ENCODE measurements around the gene CAMK1D. TPM values are rescaled to one million over a fixed set of nuclear protein-coding genes. Genes with fewer than 3 reads are reported as not detected.
A peak's percentile ranks its signal among the peaks of the same experiment; 100 is the strongest.

Gene CAMK1D
- polyA plus RNA-seq, 1 of the 3 experiments (the other 2 are of a cell fraction) = 4.1 TPM

- CTCF ChIA-PET = interaction anchor here (1.0 to 2.1 kb wide), 4 partner anchors 9 to 437 kb away, joined by 4 to 15 read pairs (median 5); no protein-coding TSS in a partner anchor
- no peak overlapping the region for H3K27ac ChIP-seq (ENCODE audit: low read depth in 2 of 2, low read length in 1 of 2)
- H3K36me3 ChIP-seq (replicated peaks in 1 of 2; ENCODE audit: control insufficient read depth in 1 of 2, insufficient read depth in 2 of 2, low read length in 1 of 2) = no peaks in the 10 kb centered on the region
- H3K9me3 ChIP-seq = no peaks in the 10 kb centered on the region
- no peak overlapping the region for H3K4me3 ChIP-seq (ENCODE audit: low read depth in 2 of 2, low read length in 1 of 2)
- no peak overlapping the region for H2AFZ ChIP-seq (ENCODE audit: low read depth)
- POLR2A ChIA-PET = no interaction called here
- no peak for DNase-seq
- H4K20me1 ChIP-seq (ENCODE audit: insufficient read depth) = no peaks in the 10 kb centered on the region
- H3K4me2 ChIP-seq = no peak overlapping the region
- H3K27me3 ChIP-seq (ENCODE audit: insufficient read depth) = no peaks in the 10 kb centered on the region
- H3K9ac ChIP-seq = no peak overlapping the region
- peaks cover 3 to 32% of the 10 kb centered on the region in 2 experiments; a peak in 2 of 4 replicates for H3K4me1 ChIP-seq (ENCODE audit: control insufficient read depth in 1 of 2, insufficient read depth in 2 of 2, low read depth in 1 of 2, low read length in 1 of 2)
- H3K79me2 ChIP-seq (ENCODE audit: insufficient read depth) = no peaks in the 10 kb centered on the region
- WGBS (ENCODE audit: low lambda C conversion rate) = 63% methylated on average over 6 of the region's 6 CpGs
- TF ChIP-seq CTCF (IDR thresholded peaks at IDR 0.05) = no peak
- TF ChIP-seq NFIC (IDR thresholded peaks at IDR 0.05; ENCODE audit: borderline replicate concordance) = peak; percentile 42; the same call in 1 of the 2 replicates
- TF ChIP-seq EP300 (IDR thresholded peaks at IDR 0.05; ENCODE audit: borderline replicate concordance in 1 of 2, low read depth in 1 of 2, low read length in 1 of 2) = no peak
- TF ChIP-seq CHD2 (IDR thresholded peaks at IDR 0.05; ENCODE audit: low read length, partially characterized antibody) = no peak
- no peak for TF ChIP-seq RCOR1 (IDR thresholded peaks at IDR 0.05; ENCODE audit: low read length)
- no peak for TF ChIP-seq YY1 (IDR thresholded peaks at IDR 0.05; ENCODE audit: low read depth)
- TF ChIP-seq POLR2AphosphoS5 (IDR thresholded peaks at IDR 0.05; ENCODE audit: low read depth, low read length) = no peak
- H3K9me2 ChIP-seq = no peaks in the 10 kb centered on the region
- peaks cover 6% of the 10 kb centered on the region for H3F3A ChIP-seq (replicated peaks; ENCODE audit: insufficient read depth)
Observed at GRCh38 chr10:12701696-12702095, 352.3 kb downstream of the CAMK1D start.

- Histone ChIP-seq H3K79me2 (ENCODE audit: insufficient read depth) (no peaks in the 10 kb centered on the region), H4K20me1 (ENCODE audit: insufficient read depth) (no peaks in the 10 kb centered on the region), H3K4me1 (ENCODE audit: control insufficient read depth in 1 of 2, insufficient read depth in 2 of 2, low read depth in 1 of 2, low read length in 1 of 2) (peaks cover 6 to 38% of the 10 kb centered on the region in 2 experiments; a peak in 3 of 4 replicates), H3K4me2 (no peak overlapping the region), H2AFZ (ENCODE audit: low read depth) (no peak overlapping the region), H3K4me3 (ENCODE audit: low read depth in 2 of 2, low read length in 1 of 2) (no peak overlapping the region), H3K27ac (ENCODE audit: low read depth in 2 of 2, low read length in 1 of 2) (no peak overlapping the region), H3K36me3 (replicated peaks in 1 of 2; ENCODE audit: control insufficient read depth in 1 of 2, insufficient read depth in 2 of 2, low read length in 1 of 2) (no peaks in the 10 kb centered on the region), H3K9ac (no peak overlapping the region), H3F3A (replicated peaks; ENCODE audit: insufficient read depth) (peaks cover 12% of the 10 kb centered on the region), H3K27me3 (ENCODE audit: insufficient read depth) (no peaks in the 10 kb centered on the region), H3K9me3 (no peaks in the 10 kb centered on the region), H3K9me2 (no peaks in the 10 kb centered on the region)
- TF ChIP-seq FOXJ3 (CRISPR knock-in tag; IDR thresholded peaks at IDR 0.05) = no peak
- TF ChIP-seq TCF12 (IDR thresholded peaks at IDR 0.05) = no peak
- no peak for TF ChIP-seq MEF2A (IDR thresholded peaks at IDR 0.05; ENCODE audit: borderline replicate concordance, low read depth)
- TF ChIP-seq CTCF (IDR thresholded peaks at IDR 0.05) = no peak
- TF ChIP-seq JUND (IDR thresholded peaks at IDR 0.05) = no peak
- TF ChIP-seq PBX3 (IDR thresholded peaks at IDR 0.05) = no peak
- no peak for TF ChIP-seq MAX (IDR thresholded peaks at IDR 0.05; ENCODE audit: low read depth)
- CTCF ChIA-PET = interaction anchor here (0.7 to 2.1 kb wide), 6 partner anchors 9 to 438 kb away, joined by 3 to 15 read pairs (median 5); no protein-coding TSS in a partner anchor
- no peak for DNase-seq
- WGBS (ENCODE audit: low lambda C conversion rate) = 94% methylated on average over 9 of the region's 9 CpGs
- POLR2A ChIA-PET = no interaction called here
Observed at GRCh38 chr10:12702215-12702770, 352.9 kb downstream of the CAMK1D start.

All from SK-N-SH (cell line).